ENCODE results near the gene ST6GALNAC5.

GRCh38 chr1:76951153-76951552, 83.9 kb downstream of the ST6GALNAC5 start:
- TF ChIP-seq CTCF (IDR thresholded peaks at IDR 0.05) (no peak), EZH2 (IDR thresholded peaks at IDR 0.05) (no peak)
